ENCODE results near the gene IL6R.

DNA sequence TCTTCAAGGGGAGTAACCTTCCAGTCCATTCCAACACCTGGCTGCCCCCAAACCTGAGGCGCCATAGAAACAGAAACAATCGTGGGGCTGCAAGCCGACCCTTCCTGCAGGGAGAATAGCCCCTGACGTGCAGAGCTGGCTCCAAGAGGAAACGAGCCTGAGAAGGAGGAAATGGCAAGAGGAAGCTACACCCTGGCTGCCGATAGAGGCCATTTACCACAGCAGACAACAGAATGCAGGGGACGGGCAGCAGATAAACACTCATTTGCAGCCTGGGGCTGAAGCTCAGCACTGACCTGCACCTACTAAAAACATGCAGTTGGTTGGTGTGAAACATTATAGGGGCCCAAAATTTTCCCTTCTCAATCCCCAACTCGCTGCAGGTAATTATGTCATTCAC is 88.1 kb downstream of the IL6R start:
- TF ChIP-seq, protein P1, sequence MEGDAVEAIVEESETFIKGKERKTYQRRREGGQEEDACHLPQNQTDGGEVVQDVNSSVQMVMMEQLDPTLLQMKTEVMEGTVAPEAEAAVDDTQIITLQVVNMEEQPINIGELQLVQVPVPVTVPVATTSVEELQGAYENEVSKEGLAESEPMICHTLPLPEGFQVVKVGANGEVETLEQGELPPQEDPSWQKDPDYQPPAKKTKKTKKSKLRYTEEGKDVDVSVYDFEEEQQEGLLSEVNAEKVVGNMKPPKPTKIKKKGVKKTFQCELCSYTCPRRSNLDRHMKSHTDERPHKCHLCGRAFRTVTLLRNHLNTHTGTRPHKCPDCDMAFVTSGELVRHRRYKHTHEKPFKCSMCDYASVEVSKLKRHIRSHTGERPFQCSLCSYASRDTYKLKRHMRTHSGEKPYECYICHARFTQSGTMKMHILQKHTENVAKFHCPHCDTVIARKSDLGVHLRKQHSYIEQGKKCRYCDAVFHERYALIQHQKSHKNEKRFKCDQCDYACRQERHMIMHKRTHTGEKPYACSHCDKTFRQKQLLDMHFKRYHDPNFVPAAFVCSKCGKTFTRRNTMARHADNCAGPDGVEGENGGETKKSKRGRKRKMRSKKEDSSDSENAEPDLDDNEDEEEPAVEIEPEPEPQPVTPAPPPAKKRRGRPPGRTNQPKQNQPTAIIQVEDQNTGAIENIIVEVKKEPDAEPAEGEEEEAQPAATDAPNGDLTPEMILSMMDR (IDR thresholded peaks at IDR 0.05): no peak
- TF ChIP-seq EZH2 (IDR thresholded peaks at IDR 0.05; ENCODE audit: borderline replicate concordance, insufficient read depth, low read depth, low read length, poor library complexity, severe bottlenecking): no peak

Data from B cell (primary cell).